ENCODE results near the gene ACTN4.

GRCh38 chr19:38726761-38727301, 79.4 kb downstream of the ACTN4 start:
- TF ChIP-seq CTCF (conservative IDR thresholded peaks at IDR 0.05; ENCODE audit: low read depth in 2 of 2) (no peak), EZH2 (IDR thresholded peaks at IDR 0.05; ENCODE audit: low read depth, unreplicated experiment) (no peak), POLR2AphosphoS5 (IDR thresholded peaks at IDR 0.05; ENCODE audit: low read depth) (no peak), JUNB (IDR thresholded peaks at IDR 0.05; ENCODE audit: unreplicated experiment) (no peak)

All from GM23338 (cell line).